ENCODE results near the gene NRG4. TPM values are rescaled to one million over a fixed set of nuclear protein-coding genes. Genes with fewer than 3 reads are reported as not detected.

The NRG4 gene
- total RNA-seq, 2 donors from 2014 or later = not detected

- ATAC-seq = no peak
- Mint-ChIP-seq H3K9me3 (no peaks in the 10 kb centered on the region), H3K36me3 (no peaks in the 10 kb centered on the region), H3K27ac (no peak overlapping the region)
- no peak for DNase-seq (ENCODE audit: low spot score in 2 of 2)
Measured at GRCh38 chr15:75948761-75949296, 63.4 kb downstream of the NRG4 start.

GRCh38 chr15:75947092-75947491, 65.1 kb downstream of the NRG4 start:
- no peaks in the 10 kb centered on the region for H3K36me3 Mint-ChIP-seq
- peak in 1 of 2 donors; percentile 37 for ATAC-seq
- H3K9me3 Mint-ChIP-seq = no peaks in the 10 kb centered on the region
- DNase-seq (ENCODE audit: low spot score in 2 of 2) = no peak
- no peak overlapping the region for H3K27ac Mint-ChIP-seq

GRCh38 chr15:75945953-75946352, 66.3 kb downstream of the NRG4 start:
- no peak overlapping the region for H3K27ac Mint-ChIP-seq
- ATAC-seq (no peak), DNase-seq (ENCODE audit: low spot score in 2 of 2) (no peak)
- no peaks in the 10 kb centered on the region for H3K36me3 Mint-ChIP-seq
- no peaks in the 10 kb centered on the region for H3K9me3 Mint-ChIP-seq

- Mint-ChIP-seq H3K36me3 (peaks cover 0 to 1% of the 10 kb centered on the region in 2 donors), H3K27ac (no peak overlapping the region), H3K9me3 (peaks cover under 1 to 6% of the 10 kb centered on the region in 2 donors)
- DNase-seq (ENCODE audit: low spot score in 2 of 2) (no peak), ATAC-seq (no peak)
Measured at GRCh38 chr15:75943713-75944215, 68.5 kb downstream of the NRG4 start.

- Mint-ChIP-seq H3K27ac (no peak overlapping the region), H3K9me3 (peaks cover 6 to 11% of the 10 kb centered on the region in 2 donors), H3K36me3 (peaks cover 5 to 6% of the 10 kb centered on the region in 2 donors)
- no peak for DNase-seq (ENCODE audit: low spot score in 2 of 2)
- ATAC-seq = no peak
Measured at GRCh38 chr15:75943246-75943645, 69.0 kb downstream of the NRG4 start.

GRCh38 chr15:75942464-75942863, 69.8 kb downstream of the NRG4 start:
- DNase-seq (ENCODE audit: low spot score in 2 of 2) = no peak
- Mint-ChIP-seq H3K36me3 (peaks cover 13 to 14% of the 10 kb centered on the region in 2 donors), H3K27ac (no peak overlapping the region), H3K9me3 (peaks cover 13 to 17% of the 10 kb centered on the region in 2 donors)
- no peak for ATAC-seq

- H3K9me3 Mint-ChIP-seq = no peaks in the 10 kb centered on the region
- H3K36me3 Mint-ChIP-seq = peaks cover 10 to 20% of the 10 kb centered on the region in 2 donors
- H3K27ac Mint-ChIP-seq = no peak overlapping the region
- no peak for DNase-seq (ENCODE audit: low spot score in 2 of 2)
- ATAC-seq = no peak
Measured at GRCh38 chr15:75930866-75931265, 81.4 kb downstream of the NRG4 start.

GRCh38 chr15:75929799-75930565, 82.2 kb downstream of the NRG4 start:
- no peak for DNase-seq (ENCODE audit: low spot score in 2 of 2)
- Mint-ChIP-seq H3K36me3 (peaks cover 16 to 26% of the 10 kb centered on the region in 2 donors), H3K27ac (no peak overlapping the region), H3K9me3 (no peaks in the 10 kb centered on the region)
- peak; percentile 62 to 63 for ATAC-seq

- Mint-ChIP-seq H3K27ac (no peak overlapping the region), H3K9me3 (no peaks in the 10 kb centered on the region), H3K36me3 (peaks cover 16 to 23% of the 10 kb centered on the region in 2 donors)
- no peak for DNase-seq (ENCODE audit: low spot score in 2 of 2)
- ATAC-seq = no peak
Measured at GRCh38 chr15:75928680-75929608, 83.3 kb downstream of the NRG4 start.

GRCh38 chr15:75927601-75928000, 84.6 kb downstream of the NRG4 start:
- ATAC-seq (no peak), DNase-seq (ENCODE audit: low spot score in 2 of 2) (no peak)
- Mint-ChIP-seq H3K9me3 (no peaks in the 10 kb centered on the region), H3K36me3 (peaks cover 16% of the 10 kb centered on the region in 2 donors), H3K27ac (no peak overlapping the region)

- Mint-ChIP-seq H3K36me3 (peaks cover 13 to 16% of the 10 kb centered on the region in 2 donors), H3K27ac (no peak overlapping the region), H3K9me3 (no peaks in the 10 kb centered on the region)
- ATAC-seq (no peak), DNase-seq (ENCODE audit: low spot score in 2 of 2) (no peak)
Measured at GRCh38 chr15:75926931-75927330, 85.3 kb downstream of the NRG4 start.

GRCh38 chr15:75925440-75925839, 86.8 kb downstream of the NRG4 start:
- no peak for ATAC-seq

GRCh38 chr15:75924576-75924975, 87.6 kb downstream of the NRG4 start:
- H3K27ac Mint-ChIP-seq = peak overlapping the region in 1 of 2 donors; percentile 48
- DNase-seq (ENCODE audit: low spot score in 2 of 2) (no peak), ATAC-seq (no peak)
- H3K36me3 Mint-ChIP-seq = peaks cover 5 to 6% of the 10 kb centered on the region in 2 donors
- H3K9me3 Mint-ChIP-seq = no peaks in the 10 kb centered on the region

More at GRCh38 chr15:75925440-75925839, 86.8 kb downstream of the NRG4 start:
- Mint-ChIP-seq H3K27ac (peak overlapping the region in 1 of 2 donors; percentile 73), H3K36me3 (peaks cover 7 to 12% of the 10 kb centered on the region in 2 donors), H3K9me3 (no peaks in the 10 kb centered on the region)
- DNase-seq (ENCODE audit: low spot score in 2 of 2) = no peak

GRCh38 chr15:75923756-75924155, 88.5 kb downstream of the NRG4 start:
- ATAC-seq (peak; percentile 70 to 91), DNase-seq (ENCODE audit: low spot score in 2 of 2) (no peak)
- Mint-ChIP-seq H3K27ac (no peak overlapping the region), H3K9me3 (no peaks in the 10 kb centered on the region), H3K36me3 (peaks cover 5 to 6% of the 10 kb centered on the region in 2 donors)

- Mint-ChIP-seq H3K36me3 (peaks cover 6 to 12% of the 10 kb centered on the region in 2 donors), H3K27ac (peak overlapping the region in 1 of 2 donors; percentile 30), H3K9me3 (no peaks in the 10 kb centered on the region)
- DNase-seq (ENCODE audit: low spot score in 2 of 2) (no peak), ATAC-seq (peak in 1 of 2 donors; percentile 58)
Measured at GRCh38 chr15:75921732-75922703, 90.2 kb downstream of the NRG4 start.

GRCh38 chr15:75920079-75920478, 92.1 kb downstream of the NRG4 start:
- H3K9me3 Mint-ChIP-seq = no peaks in the 10 kb centered on the region
- no peak for ATAC-seq
- peaks cover 1 to 7% of the 10 kb centered on the region in 2 donors for H3K36me3 Mint-ChIP-seq
- DNase-seq (ENCODE audit: low spot score in 2 of 2) = no peak
- no peak overlapping the region for H3K27ac Mint-ChIP-seq
